GM21528 (cell line): ENCODE measurements around the gene TMEM135.
"Not testable (repeated sequence)": the region's sequence is repeated elsewhere in the genome, so short reads cannot be mapped to it uniquely, and the experiment has no call there.

Source experiments
- ATAC-seq: cut with Tn5 transposase; IDR thresholded peaks from one replicate; pipeline ENCODE4 v1.9.1; 2021; ENCODE audit warnings: mild to moderate bottlenecking, moderate library complexity; ENCODE audit not compliant: unreplicated experiment, low FRiP score

Gene TMEM135

GRCh38 chr11:87137711-87138110, 100.0 kb downstream of the TMEM135 start:
- no peak for ATAC-seq

GRCh38 chr11:87139475-87139874, 101.7 kb downstream of the TMEM135 start:
- no peak for ATAC-seq

- no peak for ATAC-seq
Observed at GRCh38 chr11:87141322-87141721, 103.6 kb downstream of the TMEM135 start.

GRCh38 chr11:87141980-87142514, 104.3 kb downstream of the TMEM135 start:
- ATAC-seq = no peak

- ATAC-seq = no peak
Observed at GRCh38 chr11:87142594-87142993, 104.9 kb downstream of the TMEM135 start.

GRCh38 chr11:87143641-87144040, 105.9 kb downstream of the TMEM135 start:
- ATAC-seq = no peak

GRCh38 chr11:87144252-87144651, 106.5 kb downstream of the TMEM135 start:
- no peak for ATAC-seq

GRCh38 chr11:87148749-87149148, 111.0 kb downstream of the TMEM135 start:
- ATAC-seq = no peak

GRCh38 chr11:87149782-87150181, 112.0 kb downstream of the TMEM135 start:
- not testable (repeated sequence) for ATAC-seq

- ATAC-seq = no peak
Observed at GRCh38 chr11:87150936-87151335, 113.2 kb downstream of the TMEM135 start.

GRCh38 chr11:87154246-87154645, 116.5 kb downstream of the TMEM135 start:
- ATAC-seq = no peak

- no peak for ATAC-seq
Observed at GRCh38 chr11:87156970-87157369, 119.2 kb downstream of the TMEM135 start.

GRCh38 chr11:87169076-87169475, 131.3 kb downstream of the TMEM135 start:
- not testable (repeated sequence) for ATAC-seq

GRCh38 chr11:87173185-87174039, 135.7 kb downstream of the TMEM135 start:
- no peak for ATAC-seq

- ATAC-seq = no peak
Observed at GRCh38 chr11:87174870-87175269, 137.1 kb downstream of the TMEM135 start.

GRCh38 chr11:87176044-87176443, 138.3 kb downstream of the TMEM135 start:
- ATAC-seq = no peak

GRCh38 chr11:87179621-87180020, 141.9 kb downstream of the TMEM135 start:
- ATAC-seq = no peak

GRCh38 chr11:87180742-87181141, 143.0 kb downstream of the TMEM135 start:
- no peak for ATAC-seq

- ATAC-seq = no peak
Observed at GRCh38 chr11:87181143-87181542, 143.4 kb downstream of the TMEM135 start.

- ATAC-seq = no peak
Observed at GRCh38 chr11:87185228-87185627, 147.5 kb downstream of the TMEM135 start.

GRCh38 chr11:87187076-87187475, 149.3 kb downstream of the TMEM135 start:
- no peak for ATAC-seq

GRCh38 chr11:87187930-87188329, 150.2 kb downstream of the TMEM135 start:
- no peak for ATAC-seq
